GM19455 (cell line): ENCODE data around the gene UFSP2.

Experiments used
- ATAC-seq: cut with Tn5 transposase; IDR thresholded peaks from one replicate; pipeline ENCODE4 v1.9.1; 2021; ENCODE audit not compliant: unreplicated experiment

The UFSP2 gene

DNA sequence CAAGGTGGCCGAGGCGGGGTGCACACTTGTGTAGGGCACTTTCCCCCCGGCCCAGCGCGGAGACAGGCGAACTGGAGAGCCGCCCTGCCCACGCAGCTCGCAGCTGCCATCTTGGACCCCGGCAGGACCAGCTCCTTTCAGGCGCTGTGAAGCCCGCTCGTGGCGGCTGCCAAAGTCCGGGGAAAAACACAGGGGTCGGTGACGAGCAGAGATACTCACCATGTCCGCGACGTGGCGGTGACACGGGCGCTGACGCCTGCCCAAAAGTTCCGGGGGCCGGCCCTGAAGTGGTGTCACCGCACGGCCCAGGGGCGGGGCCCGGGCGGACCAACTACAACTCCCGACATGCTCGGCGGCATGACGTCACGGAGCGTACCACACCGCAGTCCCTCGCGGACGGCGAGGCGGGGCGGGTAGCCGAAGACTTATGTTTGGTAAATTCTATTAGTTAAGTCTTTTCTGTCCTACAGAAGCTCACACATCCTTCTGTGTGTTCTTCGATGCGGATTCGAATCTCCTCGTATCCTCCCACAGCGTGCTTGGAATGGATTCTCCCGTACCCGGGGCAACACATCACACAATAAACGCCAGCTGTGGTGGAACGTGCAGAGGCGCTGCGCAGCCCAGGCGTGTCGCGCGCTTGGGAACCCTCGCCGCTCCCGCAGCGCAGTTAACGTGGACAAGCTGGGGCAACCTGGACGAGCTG lies at the start of gene UFSP2:
Gene UFSP2 (minus strand): TSS at position 318 of the 706 bp plus-strand sequence. CDS start 96 bp downstream, at position 222.
- peak; percentile 95 for ATAC-seq

GRCh38 chr4:185473247-185473646 lies 47.5 kb upstream of the UFSP2 start:
- no peak for ATAC-seq

DNA sequence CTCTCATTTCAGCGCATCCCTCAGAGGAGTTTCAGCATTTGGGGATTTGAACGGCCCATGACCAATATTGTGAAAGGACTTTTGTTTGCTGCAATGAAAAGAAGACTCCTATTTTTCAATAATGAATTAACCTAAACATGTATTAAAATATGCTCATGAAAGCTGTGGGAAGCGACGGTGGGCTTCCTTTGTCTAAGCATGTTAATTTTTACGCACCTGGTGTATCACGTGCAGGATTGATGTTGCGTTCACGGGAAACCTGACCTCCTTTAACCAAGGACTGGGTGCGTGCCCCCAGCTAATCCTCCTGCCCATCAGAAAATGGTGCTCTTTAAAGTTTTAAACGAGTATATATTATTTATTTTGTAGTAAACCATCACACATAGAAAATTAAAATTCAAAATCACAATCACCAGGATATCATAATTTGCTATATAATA lies 46.4 kb upstream of the UFSP2 start:
- no peak for ATAC-seq

DNA sequence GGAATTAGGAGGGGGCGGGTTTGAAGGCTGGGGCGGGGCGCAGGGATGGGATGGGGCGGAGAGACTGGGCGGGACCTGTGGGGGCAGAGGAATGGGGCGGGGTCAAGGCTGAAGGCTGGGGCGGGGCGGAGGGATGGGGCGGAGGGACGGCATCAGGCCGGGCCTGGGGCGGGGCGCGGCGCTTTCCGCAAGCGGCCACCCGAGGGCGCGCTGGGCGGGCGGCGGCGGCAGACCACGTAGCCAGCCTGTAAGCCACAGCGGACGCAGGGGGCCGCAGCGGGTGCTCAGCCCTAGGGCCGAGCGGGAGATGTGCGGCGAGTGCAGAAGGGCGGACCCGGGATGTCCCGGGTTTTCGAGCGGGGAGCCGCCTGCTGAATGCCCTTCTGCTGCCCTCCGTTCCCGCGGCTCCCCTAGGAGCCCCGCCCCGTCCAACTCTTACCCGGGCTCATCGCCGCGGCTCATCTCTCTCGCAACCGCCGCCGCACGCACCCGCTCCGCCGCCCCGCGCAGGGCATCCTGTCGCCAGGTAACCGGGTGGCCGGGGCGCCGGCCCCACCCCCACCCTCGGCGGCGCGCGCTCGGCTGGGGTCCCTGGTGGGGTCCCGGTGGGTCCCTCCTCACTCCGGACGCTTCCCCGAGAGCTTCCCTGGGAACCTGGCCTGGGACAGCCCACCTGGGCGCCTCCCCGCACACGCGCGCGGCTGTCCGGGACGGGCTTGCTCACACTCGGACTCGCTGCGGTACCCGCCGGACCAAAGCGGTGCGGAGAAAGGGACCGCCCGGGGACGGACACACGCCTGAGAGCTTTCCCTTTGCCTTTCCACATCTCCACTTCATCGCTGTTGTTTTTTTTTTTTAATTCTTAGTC lies 45.7 kb upstream of the UFSP2 start, which contains the start of gene CCDC110:
Gene CCDC110 (minus strand): TSS at position 499 of the 868 bp plus-strand sequence. CDS start 50 bp downstream, at position 449.
- peak; percentile 94 for ATAC-seq

DNA sequence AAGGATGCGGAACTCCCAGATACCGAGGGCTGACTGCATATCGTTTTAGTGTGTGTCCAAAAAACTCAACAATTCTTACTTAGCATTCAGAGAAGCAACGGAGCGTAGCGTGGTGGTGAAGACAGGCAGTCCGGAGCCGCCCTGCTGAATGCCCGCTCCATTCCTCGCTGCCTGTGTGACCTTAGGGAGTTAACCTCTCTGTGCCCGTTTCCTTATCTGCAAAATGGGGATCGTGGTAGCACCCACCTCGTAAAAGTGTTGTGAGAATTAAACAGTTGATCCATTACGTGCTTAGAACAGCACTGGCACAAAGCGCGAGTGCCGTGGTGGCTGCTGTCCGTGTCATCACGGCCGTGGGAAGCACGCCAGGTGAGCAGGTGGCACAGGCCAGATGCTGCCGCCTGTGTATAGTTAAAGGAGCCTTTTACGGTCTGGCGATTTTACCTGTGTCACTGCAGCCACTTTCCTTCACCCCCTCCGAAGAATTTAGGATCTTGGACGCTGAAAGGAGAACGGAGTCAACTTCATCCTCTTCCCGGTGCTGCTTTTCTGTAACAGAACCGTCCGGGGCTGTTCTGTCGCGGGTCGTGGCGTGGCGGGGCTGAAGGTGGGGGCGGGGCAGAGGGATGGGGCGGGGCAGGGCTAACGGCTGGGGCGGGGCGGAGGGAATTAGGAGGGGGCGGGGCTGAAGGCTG lies 44.9 kb upstream of the UFSP2 start:
- peak; percentile 10 for ATAC-seq

DNA sequence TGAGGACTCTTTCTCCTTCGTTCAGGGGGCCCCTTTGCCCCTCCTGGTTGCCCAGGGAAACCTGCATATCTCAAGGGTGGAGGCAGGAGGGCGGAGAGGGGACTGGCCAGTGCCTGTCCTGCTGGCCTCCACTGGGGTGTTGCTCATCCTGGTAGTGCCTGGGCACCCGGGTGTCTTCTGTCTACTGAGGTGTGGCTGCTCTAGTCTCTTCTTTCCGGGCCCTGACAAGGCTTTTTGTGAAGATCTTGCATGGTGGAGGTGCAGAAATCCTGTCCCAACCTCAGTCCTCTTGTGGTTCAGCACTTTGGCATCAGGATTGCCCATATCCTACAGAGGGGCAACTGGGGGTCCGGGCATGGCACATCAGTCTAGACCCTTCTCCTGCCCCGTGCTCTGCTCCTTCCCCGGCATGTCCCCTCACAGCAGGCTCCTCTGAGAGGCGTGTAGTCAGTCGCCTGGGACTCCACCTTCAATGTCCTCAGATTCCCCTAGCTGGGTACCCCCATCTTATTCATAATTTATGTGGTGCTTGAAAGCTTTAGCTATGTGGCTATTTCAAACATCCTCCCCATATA lies 43.9 kb upstream of the UFSP2 start:
- ATAC-seq: no peak

GRCh38 chr4:185468999-185469398 lies 43.2 kb upstream of the UFSP2 start:
- no peak for ATAC-seq

DNA sequence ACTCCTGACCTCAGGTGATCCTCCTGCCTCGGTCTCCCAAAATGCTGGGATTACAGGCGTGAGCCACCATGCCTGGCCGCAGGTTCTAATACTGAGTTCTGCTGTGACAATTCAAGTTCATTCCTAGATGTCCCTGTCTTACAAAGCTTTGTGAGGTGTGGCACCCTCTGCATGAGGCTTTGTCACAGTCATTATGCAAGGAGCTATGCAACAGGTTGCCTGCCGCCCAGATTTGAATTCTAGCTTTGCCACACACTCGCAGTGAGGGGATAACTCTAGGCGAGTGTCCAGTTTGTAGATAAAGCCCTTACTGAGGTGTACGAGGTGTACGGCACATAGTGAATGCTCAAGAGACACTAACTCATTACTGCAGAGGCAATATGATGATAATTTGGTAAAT lies 42.2 kb upstream of the UFSP2 start:
- no peak for ATAC-seq

- ATAC-seq: no peak
These were observed 41.3 kb upstream of the UFSP2 start for GRCh38 chr4:185467101-185467500.

GRCh38 chr4:185465707-185466106 lies 39.9 kb upstream of the UFSP2 start:
- no peak for ATAC-seq

- no peak for ATAC-seq
These were observed 39.1 kb upstream of the UFSP2 start for GRCh38 chr4:185464887-185465286.

DNA sequence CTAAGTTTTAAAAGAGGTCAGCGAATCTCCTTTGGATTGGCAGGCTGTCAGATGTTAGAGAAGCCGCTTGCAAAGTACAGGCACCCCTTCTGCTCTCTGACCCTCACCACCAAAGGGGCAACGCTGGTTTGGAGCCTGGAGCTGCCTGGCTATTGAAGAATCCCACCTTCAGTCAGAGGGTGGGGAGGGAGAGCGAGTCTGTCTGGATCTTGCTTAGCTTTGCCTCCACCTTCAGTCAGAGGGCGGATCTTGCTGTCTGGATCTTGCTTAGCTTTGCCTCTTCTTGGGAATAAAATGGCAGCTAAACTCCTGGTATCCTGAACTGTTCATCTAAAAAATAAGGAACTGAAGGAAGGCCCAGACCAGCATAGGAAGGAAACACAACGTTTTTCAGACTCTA lies 38.4 kb upstream of the UFSP2 start:
- no peak for ATAC-seq

GRCh38 chr4:185463541-185463940 lies 37.8 kb upstream of the UFSP2 start:
- ATAC-seq: no peak

GRCh38 chr4:185461565-185461964 lies 35.8 kb upstream of the UFSP2 start:
- ATAC-seq: no peak

- no peak for ATAC-seq
These were observed 31.4 kb upstream of the UFSP2 start for GRCh38 chr4:185457136-185457535.

GRCh38 chr4:185456131-185456530 lies 30.4 kb upstream of the UFSP2 start:
- no peak for ATAC-seq

DNA sequence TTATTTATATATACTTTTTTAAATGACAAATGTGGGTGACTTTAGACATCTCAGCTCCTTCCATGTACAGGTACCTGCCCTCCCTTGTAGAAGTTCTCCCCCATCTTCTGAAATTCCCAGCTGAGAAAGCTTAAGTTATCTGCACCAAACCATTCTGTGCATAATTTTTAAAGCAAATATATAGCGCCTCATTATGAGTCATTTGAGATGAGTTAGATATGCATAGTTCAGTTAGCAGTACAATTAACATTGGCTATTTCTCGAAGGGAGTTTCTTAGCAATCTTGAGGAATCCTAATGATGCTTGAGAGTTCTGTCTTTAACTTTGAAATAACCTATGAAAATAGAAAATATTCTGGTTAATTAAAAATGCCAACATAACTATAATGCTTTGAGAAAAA lies 19.4 kb upstream of the UFSP2 start:
- no peak for ATAC-seq

- no peak for ATAC-seq
These were observed 15.7 kb upstream of the UFSP2 start for GRCh38 chr4:185441479-185441878.

GRCh38 chr4:185437809-185438208 lies 12.0 kb upstream of the UFSP2 start:
- ATAC-seq: no peak

- no peak for ATAC-seq
These were observed 9.7 kb upstream of the UFSP2 start for GRCh38 chr4:185435466-185435865.

- no peak for ATAC-seq
These were observed 3.9 kb upstream of the UFSP2 start for GRCh38 chr4:185429660-185430059.
